ENCODE results near the gene RPS6KA1.

DNA sequence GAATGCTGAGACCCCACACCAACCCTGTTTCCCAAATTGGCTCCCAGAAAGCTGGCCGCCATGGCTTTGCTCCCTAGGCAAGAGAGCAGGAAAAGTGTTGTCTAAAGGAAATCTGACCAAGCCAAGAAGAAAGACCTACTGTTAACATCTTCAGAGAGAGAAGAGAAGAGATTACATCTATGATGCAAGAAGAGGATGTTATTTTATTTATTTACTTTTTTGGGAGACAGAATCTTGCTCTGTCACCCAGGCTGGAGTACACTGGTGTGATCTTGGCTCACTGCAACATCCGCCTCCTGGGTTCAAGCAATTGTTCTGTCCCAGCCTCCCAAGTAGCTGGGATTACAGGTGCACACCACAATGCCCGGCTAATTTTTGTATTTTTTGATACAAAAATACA lies 35.6 kb upstream of the RPS6KA1 start:
- TF ChIP-seq, protein P1, sequence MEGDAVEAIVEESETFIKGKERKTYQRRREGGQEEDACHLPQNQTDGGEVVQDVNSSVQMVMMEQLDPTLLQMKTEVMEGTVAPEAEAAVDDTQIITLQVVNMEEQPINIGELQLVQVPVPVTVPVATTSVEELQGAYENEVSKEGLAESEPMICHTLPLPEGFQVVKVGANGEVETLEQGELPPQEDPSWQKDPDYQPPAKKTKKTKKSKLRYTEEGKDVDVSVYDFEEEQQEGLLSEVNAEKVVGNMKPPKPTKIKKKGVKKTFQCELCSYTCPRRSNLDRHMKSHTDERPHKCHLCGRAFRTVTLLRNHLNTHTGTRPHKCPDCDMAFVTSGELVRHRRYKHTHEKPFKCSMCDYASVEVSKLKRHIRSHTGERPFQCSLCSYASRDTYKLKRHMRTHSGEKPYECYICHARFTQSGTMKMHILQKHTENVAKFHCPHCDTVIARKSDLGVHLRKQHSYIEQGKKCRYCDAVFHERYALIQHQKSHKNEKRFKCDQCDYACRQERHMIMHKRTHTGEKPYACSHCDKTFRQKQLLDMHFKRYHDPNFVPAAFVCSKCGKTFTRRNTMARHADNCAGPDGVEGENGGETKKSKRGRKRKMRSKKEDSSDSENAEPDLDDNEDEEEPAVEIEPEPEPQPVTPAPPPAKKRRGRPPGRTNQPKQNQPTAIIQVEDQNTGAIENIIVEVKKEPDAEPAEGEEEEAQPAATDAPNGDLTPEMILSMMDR (conservative IDR thresholded peaks at IDR 0.05; ENCODE audit: low read length) = no peak
- no peak for TF ChIP-seq EZH2phosphoT487 (IDR thresholded peaks at IDR 0.05; ENCODE audit: borderline replicate concordance, low read depth, low read length)
